ENCODE measurements around the gene SEC24B.
"Not testable (repeated sequence)": the region's sequence is repeated elsewhere in the genome, so short reads cannot be mapped to it uniquely, and the experiment has no call there.

SEC24B gene

DNA sequence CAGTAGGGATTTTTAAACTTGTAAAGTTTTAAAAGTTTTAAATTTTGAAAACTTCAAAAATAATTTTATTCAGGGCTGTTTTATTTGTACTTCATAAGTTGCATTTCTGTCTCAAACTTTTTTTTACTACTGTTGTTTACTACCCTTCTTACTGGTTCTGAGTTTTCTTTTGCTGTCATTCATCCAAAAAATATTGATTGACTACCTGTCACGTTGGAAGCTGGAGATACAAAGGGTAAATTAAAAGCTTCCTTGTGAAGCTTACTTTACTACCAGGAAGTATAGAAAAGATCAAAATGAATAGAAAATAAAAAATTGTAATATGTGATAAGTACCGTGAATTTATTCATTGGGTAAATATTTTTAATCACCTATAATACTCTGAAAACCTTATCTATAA lies 77.1 kb downstream of the SEC24B start:
- no peak for DNase-seq (ENCODE audit: low spot score)

DNA sequence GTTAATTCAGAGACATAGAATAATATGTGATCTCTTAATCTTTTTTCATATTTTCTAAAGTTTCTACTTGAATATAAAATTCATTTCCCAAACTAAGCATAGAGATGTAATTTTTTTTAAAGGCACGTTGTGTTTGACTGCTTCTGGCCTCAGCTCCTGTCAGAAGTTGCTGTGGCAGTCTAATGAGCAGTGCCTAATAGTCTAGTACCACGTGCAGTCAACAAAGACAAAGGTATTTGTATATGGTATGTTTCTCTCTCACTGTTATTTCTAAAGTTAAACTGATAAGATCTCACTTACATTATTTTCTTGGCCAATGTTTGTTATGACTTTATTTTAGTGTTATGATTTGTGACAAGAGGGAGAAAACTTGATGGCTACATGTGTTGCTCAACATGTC lies 77.8 kb downstream of the SEC24B start:
- DNase-seq (ENCODE audit: low spot score) = no peak

DNA sequence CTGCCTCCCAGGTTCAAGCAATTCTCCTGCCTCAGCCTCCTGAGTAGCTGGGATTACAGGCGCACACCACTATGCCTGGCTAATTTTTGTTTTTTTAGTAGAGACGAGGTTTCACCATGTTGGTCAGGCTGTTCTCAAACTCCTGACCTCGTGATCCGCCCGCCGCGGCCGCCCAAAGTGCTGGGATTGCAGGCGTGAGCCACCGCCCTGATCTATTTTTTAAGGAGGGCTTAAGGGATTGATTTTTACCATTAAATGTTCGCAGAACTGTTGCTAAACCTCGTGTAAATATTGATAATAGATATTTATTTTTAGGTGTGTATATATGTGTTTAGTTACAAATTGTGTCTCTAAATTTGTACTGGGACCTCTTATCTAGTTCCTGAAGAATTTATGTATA lies 79.8 kb downstream of the SEC24B start:
- DNase-seq (ENCODE audit: low spot score) = not testable (repeated sequence)

DNA sequence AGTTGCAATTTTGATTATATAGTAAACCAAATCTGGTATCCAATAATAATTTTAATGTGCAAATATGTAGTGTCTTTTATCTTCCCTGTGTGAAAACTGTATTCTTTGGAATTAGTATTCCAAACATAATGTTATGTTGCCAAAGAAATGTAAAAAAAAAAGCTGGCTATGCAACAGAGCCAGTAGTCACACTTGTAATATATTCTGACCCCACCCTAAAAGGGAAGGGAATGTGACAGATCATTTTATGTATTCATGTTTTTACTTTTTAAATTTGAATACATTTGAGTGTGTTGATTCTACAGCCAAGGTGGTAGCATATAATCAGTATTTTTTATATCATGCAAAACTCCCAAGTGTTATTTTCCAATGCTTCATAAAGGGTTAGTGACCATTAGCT lies 98.6 kb downstream of the SEC24B start:
- DNase-seq (ENCODE audit: low spot score) = no peak

DNA sequence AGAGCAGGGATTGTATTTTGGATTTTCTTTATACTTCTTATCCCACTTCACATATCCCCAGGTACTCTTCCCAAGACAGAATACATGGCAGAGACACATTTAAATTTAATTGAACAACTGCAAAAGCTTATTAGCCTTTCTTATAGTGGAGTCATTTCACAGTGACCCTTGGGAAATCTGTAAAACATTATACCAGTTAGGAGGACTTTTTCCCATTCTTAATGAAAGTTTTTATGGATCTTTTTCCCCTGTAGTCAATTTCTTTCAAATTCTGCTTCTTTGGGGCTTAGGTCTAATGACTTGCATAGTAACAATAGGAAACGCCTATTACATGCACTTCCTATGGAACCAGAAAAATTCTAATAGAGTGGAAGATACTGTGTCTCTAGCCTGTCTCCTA lies 111.8 kb downstream of the SEC24B start:
- no peak for DNase-seq (ENCODE audit: low spot score)

DNA sequence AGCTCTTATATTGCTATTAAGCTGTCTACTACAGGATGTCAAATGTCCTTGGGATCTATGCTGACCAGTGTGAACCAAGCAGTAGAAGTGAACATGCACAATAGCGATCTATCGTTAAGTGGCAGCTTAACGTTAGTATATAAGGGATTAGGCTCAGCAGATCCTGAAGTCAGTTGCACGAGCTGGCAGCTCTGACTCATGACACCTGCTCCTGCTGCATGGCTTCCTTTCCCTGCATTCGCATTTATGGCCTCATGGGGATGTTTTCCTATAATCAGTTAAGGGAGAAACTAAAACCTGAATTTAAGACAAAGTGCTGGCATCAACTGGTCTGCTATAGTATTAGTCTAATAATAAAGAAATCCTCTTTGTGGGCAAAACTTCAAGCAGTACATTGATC lies 113.8 kb downstream of the SEC24B start:
- DNase-seq (ENCODE audit: low spot score) = no peak

DNA sequence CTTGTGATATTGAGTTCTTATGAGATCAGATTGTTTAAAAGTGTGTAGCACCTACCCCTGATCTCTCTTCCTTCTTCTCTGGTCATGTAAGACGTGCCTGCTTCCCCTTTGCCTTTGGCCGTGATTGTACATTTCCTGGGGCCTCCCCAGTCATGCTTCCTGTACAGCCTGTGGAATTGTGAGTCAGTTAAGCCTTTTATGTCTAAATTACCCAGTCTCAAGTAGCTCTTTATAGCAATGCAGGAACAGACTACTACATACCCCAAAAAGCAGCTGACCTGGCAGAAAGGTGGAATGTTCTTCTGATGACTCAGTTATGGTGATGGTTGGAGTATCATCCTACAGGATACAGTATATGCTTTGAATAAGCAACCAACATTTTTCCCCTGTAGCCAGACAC lies 115.0 kb downstream of the SEC24B start:
- no peak for DNase-seq (ENCODE audit: low spot score)

DNA sequence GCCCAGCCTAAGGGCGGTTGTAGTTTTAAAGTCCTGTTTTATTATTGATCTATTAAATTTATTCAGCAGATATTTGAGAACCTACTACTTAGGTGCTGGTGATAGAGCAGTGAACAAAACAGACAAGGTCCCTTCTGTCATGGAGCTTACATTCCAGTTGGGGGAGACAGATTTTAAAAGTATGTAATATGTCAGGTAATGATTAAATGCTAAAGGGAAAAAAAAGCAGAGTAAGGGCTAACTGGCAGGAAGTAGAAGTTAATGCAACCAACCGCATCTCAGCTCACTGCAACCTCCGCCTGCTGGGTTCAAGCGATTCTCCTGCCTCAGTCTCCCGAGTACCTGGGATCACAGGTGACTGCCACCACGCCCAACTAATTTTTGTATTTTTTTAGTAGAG lies 118.6 kb downstream of the SEC24B start:
- no peak for DNase-seq (ENCODE audit: low spot score)

DNA sequence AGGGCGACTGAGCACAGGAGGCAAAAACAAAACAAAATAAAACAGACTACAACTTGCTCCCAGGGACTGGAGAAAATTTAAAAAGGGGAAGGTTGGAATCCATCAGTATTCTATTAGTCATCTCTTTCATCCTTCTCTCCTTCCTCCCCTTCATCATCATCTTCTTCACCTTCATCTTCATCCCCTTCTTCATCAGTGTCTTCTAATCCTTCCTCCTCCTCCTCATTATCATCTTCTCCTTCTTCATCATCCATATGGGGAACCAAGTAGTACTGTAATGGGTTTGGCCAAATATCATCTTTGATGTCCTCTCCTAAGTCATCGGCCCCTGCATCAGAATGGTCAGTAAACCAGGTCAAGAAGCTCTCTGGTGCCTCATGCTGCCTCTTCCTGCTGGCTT lies 119.5 kb downstream of the SEC24B start:
- no peak for DNase-seq (ENCODE audit: low spot score)

DNA sequence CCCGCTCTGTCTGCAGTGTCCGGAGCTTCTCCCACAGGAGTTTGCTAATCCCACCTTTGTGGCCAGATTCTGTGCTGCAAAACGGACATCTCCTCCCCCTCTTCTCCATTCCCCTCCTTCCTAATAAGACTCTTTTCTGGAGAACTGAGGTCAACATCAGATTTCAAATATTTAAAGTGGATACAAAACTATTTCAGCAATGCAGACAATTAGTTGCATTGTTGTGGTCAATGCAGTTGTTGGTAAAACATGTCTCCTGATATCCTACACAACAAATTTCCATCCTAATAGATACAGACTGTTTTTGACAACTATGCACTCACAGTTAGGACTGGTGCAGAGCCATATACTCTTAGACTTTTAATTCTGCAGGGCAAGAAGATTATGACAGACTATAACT lies 121.4 kb downstream of the SEC24B start:
- DNase-seq (ENCODE audit: low spot score) = no peak

DNA sequence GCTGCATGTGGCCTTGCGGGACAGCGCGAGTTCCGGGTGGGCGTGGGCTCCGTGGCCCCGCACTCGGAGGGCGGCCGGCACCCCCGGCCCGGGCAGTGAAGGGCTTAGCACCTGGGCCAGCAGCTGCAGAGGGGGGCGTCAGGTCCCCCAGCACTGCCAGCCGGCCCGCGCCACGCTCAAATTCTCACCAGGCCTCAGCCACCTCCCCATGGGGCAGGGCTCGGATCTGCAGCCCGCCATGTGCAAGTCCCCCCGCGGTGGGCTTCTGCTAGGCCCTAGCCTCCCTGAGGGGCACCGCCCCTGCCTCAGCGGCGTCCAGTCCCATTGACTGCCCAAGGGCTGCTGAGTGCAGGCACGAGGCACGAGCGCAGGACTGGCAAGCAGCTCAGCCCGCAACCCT lies 123.8 kb downstream of the SEC24B start:
- no peak for DNase-seq (ENCODE audit: low spot score)

DNA sequence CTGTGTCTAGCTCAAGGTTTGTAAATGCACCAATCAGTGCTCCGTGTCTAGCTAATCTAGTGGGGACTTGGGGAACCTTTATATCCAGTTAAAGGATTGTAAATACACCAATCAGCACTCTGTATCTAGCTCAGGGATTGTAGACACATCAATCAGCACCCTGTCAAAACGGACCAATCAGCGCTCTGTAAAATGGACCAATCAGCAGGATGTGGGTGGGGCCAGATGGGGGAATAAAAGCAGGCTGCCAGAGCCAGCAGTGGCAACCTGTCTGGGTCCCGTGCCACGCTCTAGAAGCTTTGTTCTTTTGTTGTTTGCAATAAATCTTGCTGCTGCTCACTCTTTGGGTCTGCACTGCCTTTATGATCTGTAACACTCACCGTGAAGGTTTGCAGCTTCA lies 124.5 kb downstream of the SEC24B start:
- not testable (repeated sequence) for DNase-seq (ENCODE audit: low spot score)

DNA sequence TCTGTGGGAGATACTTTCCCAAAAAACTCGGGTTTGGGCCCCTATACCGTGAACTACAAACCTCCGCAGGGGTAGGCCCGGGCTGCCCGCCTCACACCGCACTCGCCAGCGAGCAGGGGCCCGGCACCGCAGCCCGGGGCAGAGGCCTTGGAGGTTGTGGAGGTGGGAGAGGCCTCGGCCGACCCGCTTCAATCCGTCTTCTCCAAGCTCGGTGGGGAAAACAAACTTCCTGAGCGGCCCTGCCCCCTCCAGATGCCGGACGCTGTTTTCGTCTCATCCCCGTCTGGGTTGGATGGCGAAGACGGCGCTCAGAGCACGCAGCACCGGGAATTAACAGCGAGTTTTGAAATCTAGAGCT lies 126.0 kb downstream of the SEC24B start:
- DNase-seq (ENCODE audit: low spot score) = peak; percentile 33

DNA sequence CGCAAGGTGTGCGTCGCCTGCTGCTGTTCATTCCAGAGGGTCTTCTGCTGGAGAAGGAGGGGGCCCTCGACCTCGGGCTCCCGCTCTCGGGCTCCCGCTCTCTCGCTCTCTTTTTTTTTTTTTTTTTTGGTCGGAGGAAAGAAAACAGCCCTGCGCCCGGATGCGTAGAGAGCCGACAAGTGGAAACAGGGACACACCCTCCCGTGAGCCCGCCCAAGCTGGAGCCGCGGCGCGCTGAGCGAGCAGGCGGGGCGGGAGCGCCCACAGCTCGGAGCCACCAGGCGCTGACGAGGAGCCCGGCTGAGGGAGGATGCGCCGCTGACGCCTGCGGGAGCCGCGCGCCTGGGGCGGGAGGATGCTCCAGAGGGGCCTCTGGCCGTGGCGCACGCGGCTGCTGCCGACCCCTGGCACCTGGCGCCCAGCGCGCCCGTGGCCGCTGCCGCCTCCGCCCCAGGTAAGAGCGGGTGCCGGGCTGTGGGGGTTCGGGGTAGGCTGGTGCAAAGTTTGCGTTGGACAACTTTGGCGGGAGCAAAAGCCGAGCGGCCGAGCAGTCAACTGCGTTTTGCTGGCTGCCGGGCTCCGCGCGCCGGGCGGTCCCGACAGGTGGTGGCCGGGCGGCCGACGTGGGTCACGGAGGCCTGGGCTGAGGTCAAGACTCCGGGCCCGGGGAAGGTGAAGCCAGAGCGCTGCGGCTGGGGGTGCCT lies 126.5 kb downstream of the SEC24B start, which contains the start of gene MCUB:
MCUB (plus strand) TSS at position 264 of the 704 bp plus-strand sequence; CDS start at position 356, 92 bp downstream.
- DNase-seq (ENCODE audit: low spot score) = peak; percentile 86

DNA sequence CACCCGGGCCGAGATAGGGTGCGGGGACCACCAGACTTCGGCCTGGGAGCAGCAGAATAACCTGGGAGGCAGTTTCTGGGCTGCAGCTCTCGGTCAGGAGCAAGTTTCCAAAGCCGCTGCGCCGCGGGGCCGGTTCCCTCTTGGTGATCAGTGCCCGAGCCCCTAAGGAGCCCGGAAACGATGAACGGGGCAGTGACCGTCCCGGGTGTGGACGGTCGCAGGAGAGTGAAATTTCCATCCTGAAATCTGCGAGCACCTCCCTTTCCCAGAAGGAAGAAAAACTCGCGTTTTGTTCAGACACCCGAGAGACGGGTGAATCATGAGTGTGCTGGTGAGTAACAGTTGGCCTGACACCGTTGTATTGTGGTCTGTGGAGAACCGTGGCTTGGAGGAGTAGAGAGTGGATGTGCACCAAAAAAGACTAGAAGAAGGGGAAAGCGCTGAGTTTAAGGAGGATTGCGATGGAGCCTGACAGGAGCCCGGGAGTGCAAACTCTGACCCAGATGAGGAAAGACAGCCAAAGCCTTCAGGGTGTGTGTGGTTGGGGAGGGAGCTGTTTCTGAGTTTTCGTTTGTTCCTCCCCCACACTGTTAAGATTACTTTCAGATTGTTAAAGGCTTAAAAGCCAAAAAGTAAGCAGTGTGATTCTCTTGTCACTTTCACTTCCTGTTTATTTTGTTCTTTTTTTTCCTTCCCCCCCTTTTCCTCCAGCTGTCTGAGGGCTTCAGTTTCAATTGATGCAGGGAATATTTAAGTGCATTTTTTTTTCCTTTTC lies 127.3 kb downstream of the SEC24B start:
- DNase-seq (ENCODE audit: low spot score) = peak; percentile 20

DNA sequence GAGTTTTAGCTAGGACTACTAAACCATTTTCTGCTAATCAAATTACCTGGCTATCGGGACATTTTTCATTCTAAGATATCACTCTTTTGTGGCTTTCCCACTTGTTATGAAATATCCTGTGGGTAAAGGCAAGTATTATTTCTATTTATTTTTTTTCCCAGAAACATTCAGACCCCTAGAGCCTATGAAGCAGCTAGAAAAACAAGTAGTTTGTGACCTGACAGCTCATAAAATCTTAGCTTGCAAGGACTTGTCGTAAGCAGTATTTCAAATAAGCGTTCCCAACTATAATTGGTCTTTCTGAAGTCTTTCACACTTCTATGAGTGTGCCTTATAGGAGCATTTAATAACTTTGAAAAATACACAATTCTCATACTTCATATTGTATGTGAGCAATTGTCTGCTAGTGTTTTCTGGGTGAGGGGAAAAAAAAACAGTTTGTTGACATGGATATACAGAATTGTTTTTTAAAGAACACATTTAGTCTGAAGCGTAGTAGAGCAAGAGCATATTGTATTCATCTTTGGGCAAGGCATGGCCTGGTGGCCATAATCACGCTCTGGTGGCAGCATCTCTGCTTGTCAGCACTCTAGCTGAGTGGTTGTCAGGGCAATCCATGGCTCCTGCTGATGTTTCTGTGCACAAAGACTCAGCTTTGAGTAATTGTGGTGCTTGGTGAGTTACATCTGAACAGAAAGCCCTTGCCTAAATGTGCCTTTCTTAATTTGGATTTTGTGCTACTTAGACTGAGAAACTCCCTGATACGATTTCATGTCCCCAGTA lies 129.0 kb downstream of the SEC24B start:
- DNase-seq (ENCODE audit: low spot score) = no peak

DNA sequence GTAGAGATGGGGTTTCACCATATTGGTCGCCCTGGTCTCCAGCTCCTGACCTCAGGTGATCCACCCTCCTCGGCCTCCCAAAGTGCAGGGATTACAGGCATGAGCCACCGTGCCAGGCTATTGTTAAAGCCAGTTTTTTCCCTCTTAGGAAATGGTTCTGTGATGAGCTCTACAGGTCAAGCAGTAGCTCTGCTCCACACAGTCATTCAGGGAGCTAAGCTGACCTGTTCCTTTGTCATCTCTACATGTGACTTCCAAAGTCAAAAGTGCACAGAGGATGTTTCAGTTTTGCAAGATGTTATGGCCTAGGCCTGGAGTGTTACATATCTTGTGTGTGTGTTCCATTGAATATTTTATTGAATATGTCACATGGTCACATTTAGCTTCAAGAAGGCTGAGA lies 137.9 kb downstream of the SEC24B start:
- no peak for DNase-seq (ENCODE audit: low spot score)

DNA sequence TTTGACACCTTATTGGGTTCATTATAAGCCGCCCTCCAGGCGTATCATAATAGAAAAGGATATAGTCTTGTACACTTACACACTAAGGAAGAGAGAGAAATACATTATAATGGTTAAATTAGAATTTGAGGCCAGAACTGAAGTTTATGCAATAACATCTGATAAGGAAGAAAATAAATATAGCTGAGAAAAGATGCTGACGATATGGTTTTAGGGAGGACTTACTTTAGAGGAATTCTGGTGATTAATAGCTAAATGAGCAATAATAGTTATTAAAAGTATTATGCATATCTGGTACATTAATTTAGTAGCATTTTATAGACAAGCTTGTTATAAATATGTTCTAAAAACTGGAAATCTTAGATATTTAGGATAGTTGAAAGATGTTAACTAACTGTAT lies 138.5 kb downstream of the SEC24B start:
- DNase-seq (ENCODE audit: low spot score) = no peak

DNA sequence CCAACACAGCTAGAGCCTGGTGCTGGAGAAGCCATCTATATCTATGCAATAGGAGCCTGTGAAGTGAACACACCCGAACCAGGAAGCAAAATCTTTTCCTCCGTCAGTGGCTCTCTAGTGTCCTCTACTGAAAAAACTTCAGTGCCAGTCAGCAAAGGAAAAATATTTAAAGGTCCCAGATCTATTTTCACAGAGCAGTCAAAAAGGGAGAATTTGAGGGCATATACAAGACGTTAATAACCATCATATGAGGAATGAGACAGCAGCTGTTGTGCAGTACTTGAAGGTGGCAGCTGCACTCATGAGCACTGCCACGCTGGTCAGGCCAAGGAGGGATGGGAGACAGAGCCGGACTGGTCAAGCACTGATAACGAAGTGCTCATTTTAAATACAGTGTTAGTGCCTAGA lies 140.8 kb downstream of the SEC24B start:
- peak; percentile 29 for DNase-seq (ENCODE audit: low spot score)

DNA sequence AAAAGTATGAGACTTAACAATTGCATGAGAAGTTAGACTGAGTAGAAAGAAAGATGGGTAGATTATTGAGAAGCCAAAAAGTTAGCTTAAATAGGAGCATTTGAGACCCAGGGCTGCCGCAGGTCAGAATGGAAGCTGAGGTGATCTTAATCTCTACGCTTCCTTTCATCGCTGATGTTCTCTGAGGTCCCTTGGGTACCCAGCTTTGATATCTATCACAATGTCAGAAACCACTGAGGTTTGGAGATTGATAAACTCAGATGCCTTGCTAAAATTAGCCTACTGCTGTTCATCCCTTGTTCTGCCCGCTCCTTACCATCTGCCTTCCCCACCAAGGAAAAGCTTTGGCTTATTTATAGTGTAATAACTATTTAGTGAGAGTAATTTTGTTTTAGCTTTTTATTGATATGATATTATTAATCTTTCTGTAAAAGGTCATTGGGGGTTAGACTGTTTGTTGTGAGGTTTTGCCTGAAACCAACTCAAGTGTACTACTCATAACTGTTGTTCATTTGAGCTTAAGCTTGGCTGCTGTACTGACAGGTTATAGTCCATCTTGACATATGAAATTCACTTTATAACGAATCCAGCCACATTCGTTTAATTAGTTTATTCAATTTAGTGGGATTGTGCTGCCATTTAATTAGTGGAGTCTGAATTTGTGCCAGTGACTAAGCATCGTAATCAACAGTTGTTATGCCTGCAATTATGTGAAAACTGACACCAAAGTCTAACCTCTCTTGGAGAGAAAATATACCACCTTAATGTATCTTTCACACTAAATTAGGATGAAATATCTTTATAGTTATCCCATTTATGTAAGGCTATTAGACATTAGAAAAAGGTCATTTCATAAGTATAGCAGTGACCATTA lies 141.6 kb downstream of the SEC24B start:
- no peak for DNase-seq (ENCODE audit: low spot score)

DNA sequence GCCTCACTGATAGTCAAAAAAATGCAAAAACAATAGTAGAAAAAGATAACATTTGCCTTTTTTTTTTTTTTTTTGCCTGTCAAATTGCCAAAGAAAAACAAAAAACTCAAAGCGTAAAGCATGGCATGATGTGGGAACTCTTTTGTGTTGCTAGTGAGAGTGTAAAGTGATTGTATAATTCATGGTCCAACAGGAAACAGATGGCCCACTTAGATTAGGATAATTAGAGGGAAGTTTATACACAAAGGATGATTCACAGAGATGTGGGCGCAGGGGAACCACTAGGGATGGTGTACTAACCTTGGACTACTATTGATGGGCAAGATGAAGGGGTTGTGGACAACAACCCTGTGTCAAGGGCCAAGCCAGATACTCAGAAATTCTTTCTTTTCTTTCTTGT lies 142.8 kb downstream of the SEC24B start:
- DNase-seq (ENCODE audit: low spot score) = no peak

DNA sequence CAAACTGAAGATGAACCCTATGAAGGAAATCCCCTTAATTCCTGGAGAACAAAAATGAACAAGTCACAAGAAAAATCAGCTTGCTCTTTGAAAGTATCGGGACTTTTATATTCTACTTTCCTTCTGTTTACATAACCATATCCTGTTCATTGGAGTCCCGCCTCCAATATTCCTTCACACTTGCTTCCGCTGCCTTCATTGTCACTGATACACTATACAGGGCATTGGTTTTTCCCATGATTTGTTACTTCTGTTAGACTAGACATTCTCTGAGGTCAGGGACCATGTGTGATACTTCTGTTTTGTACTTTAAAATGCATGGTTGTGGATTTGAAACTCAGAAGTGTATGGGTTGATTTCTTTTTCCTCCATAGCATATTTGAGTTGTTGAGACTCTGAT lies 145.2 kb downstream of the SEC24B start:
- no peak for DNase-seq (ENCODE audit: low spot score)

Measured in HuH-7.5 (cell line).